ENCODE results near the gene GNA15.

DNA sequence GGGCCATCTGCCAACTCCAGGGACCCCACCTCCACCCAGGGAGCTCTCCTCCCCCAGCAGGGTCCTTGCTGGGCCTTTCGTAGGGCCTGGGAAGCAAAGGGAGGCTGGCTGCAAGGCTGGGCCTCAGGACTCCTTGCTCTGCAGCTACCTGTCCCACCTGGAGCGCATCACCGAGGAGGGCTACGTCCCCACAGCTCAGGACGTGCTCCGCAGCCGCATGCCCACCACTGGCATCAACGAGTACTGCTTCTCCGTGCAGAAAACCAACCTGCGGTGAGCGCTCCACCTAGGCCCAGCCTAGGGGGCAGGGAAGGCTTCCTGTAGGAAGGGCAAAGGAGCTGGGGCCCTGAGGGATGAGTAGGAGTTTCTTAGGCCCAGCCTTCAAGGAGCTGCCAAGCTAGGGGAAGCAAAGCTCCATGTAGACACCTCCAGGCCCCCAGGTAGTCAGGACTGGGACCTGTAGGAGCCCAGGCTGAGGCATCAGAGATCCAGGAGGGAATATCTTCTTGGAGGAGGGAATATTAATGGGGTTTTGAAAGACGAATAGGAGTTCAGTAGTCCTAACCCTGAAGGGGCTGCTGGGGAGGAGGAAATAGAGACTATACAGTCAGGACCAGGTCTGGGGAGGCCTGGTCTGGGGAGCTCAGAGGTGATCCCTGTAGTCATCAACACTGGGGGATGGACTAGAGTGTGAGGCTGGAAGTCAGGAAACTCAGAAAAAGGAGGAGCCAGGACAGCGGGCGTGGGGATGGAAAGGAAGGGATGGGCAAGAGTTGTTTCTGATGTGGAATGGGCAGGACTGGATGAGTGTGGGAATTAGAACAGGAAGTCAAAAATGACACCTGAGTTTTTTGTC is 16.0 kb downstream of the GNA15 start:
- TF ChIP-seq POLR2A (IDR thresholded peaks at IDR 0.05) = no peak
- TF ChIP-seq CTCF (IDR thresholded peaks at IDR 0.05) = no peak
- TF ChIP-seq EP300 (IDR thresholded peaks at IDR 0.05) = no peak
